Parathyroid adenoma (tissue), 2 donors: ENCODE data around the gene AFAP1L2.

Experiments used
- H2AFZ ChIP-seq: fragments of 300-600 bp; sonication (generic); one replicate; pipeline ENCODE4 v1.7.0; 2017; ENCODE audit warnings: antibody characterized with exemption, mild to moderate bottlenecking
- H3K27ac ChIP-seq: fragments of 300-600 bp; sonication (generic); one replicate; pipeline ENCODE4 v1.7.0; 2017
- H3K27me3 ChIP-seq: fragments of 300-600 bp; sonication (generic); one replicate; pipeline ENCODE4 v1.7.0; 2017; ENCODE audit warnings: low read length; ENCODE audit not compliant: control insufficient read depth, insufficient read depth
- H3K36me3 ChIP-seq: fragments of 300-600 bp; sonication (generic); one replicate; pipeline ENCODE4 v1.7.0; 2017; ENCODE audit warnings: low read length; ENCODE audit not compliant: control insufficient read depth, insufficient read depth
- H3K4me1 ChIP-seq: fragments of 300-600 bp; sonication (generic); one replicate; pipeline ENCODE4 v1.7.0; 2017; ENCODE audit warnings: control low read depth
- H3K4me2 ChIP-seq: fragments of 300-600 bp; sonication (generic); one replicate; pipeline ENCODE4 v1.7.0; 2017; ENCODE audit warnings: low read length
- H3K4me3 ChIP-seq: fragments of 300-600 bp; sonication (generic); one replicate; pipeline ENCODE4 v1.7.0; 2017; ENCODE audit warnings: low read depth, low read length
- H3K79me2 ChIP-seq: fragments of 300-600 bp; sonication (generic); one replicate; pipeline ENCODE4 v1.7.0; 2017; ENCODE audit warnings: control low read depth
- H3K9ac ChIP-seq: fragments of 300-600 bp; sonication (generic); one replicate; pipeline ENCODE4 v1.7.0; 2017; ENCODE audit warnings: mild to moderate bottlenecking
- H3K9me3 ChIP-seq: fragments of 300-600 bp; sonication (generic); one replicate; pipeline ENCODE4 v1.7.0; 2017; ENCODE audit warnings: low read length; ENCODE audit not compliant: control insufficient read depth
- CTCF ChIP-seq: fragments of 300-600 bp; sonication (generic); IDR thresholded peaks from one replicate; pipeline ENCODE4 v1.7.0; 2017; ENCODE audit warnings: antibody characterized with exemption, mild to moderate bottlenecking
- donor health status: primary hyperparathyroidism.

AFAP1L2 gene

DNA sequence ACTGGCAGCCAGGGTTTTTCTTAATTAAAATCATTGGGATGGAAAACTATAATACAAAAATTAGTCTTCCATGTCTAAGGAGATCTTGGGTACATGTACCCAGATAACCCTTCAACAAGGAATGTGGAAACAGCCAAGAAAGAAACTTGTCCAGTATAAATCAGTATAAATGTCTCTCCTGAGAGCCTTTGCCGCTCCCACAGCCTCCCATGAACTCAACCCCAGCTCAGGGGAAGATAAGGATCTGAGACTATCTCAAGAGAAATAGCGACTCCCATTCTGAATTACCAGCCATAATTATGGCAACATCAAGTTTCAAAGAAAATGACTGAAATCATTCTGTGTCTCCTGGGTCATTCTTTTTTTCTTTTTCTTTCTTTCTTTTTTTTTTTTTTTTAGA lies 32.6 kb upstream of the AFAP1L2 start:
- TF ChIP-seq CTCF, result no peak
- no peak overlapping the region for H3K27ac ChIP-seq
- no peaks in the 10 kb centered on the region for H3K9me3 ChIP-seq
- no peak overlapping the region for H3K4me3 ChIP-seq
- H2AFZ ChIP-seq, result no peak overlapping the region
- H3K4me2 ChIP-seq, result no peak overlapping the region
- peaks cover 15% of the 10 kb centered on the region for H3K4me1 ChIP-seq
- no peaks in the 10 kb centered on the region for H3K27me3 ChIP-seq
- no peak overlapping the region for H3K9ac ChIP-seq
- H3K36me3 ChIP-seq, result no peaks in the 10 kb centered on the region
- peaks cover 2% of the 10 kb centered on the region for H3K79me2 ChIP-seq

DNA sequence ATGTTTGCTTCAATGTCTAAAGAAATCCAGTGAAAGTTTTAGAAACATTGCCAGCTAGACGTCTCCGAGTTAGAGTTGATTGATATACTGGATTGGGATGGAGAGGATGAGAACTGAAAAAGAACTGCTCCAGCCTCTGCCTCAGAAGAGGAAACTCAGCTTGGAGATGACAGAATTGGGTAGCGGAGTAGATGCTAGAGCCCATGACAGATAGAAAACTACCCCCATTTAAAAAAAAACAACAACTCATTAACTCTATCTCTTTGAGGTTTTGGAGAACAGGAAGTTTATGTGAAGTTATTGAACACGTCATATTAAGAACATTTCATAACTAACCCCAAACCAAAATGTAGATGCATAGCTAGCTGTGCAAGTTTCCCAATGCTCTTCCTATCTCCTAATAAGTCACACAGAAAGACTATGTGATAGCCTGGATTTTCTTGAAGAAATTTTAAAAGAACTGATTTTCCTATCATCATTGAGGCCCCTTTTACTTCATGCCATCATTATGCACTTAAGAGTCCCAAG lies 28.3 kb upstream of the AFAP1L2 start:
- Histone ChIP-seq H3K4me2 (no peak overlapping the region), H3K27me3 (no peaks in the 10 kb centered on the region), H3K9me3 (no peaks in the 10 kb centered on the region), H2AFZ (no peak overlapping the region), H3K4me3 (no peak overlapping the region), H3K4me1 (peaks cover 9% of the 10 kb centered on the region), H3K27ac (no peak overlapping the region), H3K36me3 (no peaks in the 10 kb centered on the region), H3K9ac (no peak overlapping the region), H3K79me2 (no peaks in the 10 kb centered on the region)
- no peak for TF ChIP-seq CTCF

GRCh38 chr10:114431414-114432135 lies 27.3 kb upstream of the AFAP1L2 start:
- H3K27ac ChIP-seq, result no peak overlapping the region
- TF ChIP-seq CTCF, result no peak
- no peak overlapping the region for H2AFZ ChIP-seq
- no peaks in the 10 kb centered on the region for H3K36me3 ChIP-seq
- no peaks in the 10 kb centered on the region for H3K79me2 ChIP-seq
- no peak overlapping the region for H3K4me3 ChIP-seq
- H3K9ac ChIP-seq, result no peak overlapping the region
- H3K4me1 ChIP-seq, result peaks cover 7% of the 10 kb centered on the region
- no peaks in the 10 kb centered on the region for H3K9me3 ChIP-seq
- H3K27me3 ChIP-seq, result no peaks in the 10 kb centered on the region
- H3K4me2 ChIP-seq, result no peak overlapping the region

GRCh38 chr10:114430688-114431413 lies 26.5 kb upstream of the AFAP1L2 start:
- Histone ChIP-seq H3K4me1 (peaks cover 11% of the 10 kb centered on the region), H3K36me3 (no peaks in the 10 kb centered on the region), H3K4me2 (no peak overlapping the region), H3K9me3 (no peaks in the 10 kb centered on the region), H2AFZ (no peak overlapping the region), H3K4me3 (no peak overlapping the region), H3K9ac (no peak overlapping the region), H3K27ac (no peak overlapping the region), H3K79me2 (no peaks in the 10 kb centered on the region), H3K27me3 (no peaks in the 10 kb centered on the region)
- TF ChIP-seq CTCF, result no peak
